ENCODE results near the gene EZR. TPM values are rescaled to one million over a fixed set of nuclear protein-coding genes. Genes with fewer than 3 reads are reported as not detected.
"Not testable (repeated sequence)": the region's sequence is repeated elsewhere in the genome, so short reads cannot be mapped to it uniquely, and the experiment has no call there.

EZR gene
- polyA plus RNA-seq, 4 donors, result 172 to 755 (median 479) TPM

DNA sequence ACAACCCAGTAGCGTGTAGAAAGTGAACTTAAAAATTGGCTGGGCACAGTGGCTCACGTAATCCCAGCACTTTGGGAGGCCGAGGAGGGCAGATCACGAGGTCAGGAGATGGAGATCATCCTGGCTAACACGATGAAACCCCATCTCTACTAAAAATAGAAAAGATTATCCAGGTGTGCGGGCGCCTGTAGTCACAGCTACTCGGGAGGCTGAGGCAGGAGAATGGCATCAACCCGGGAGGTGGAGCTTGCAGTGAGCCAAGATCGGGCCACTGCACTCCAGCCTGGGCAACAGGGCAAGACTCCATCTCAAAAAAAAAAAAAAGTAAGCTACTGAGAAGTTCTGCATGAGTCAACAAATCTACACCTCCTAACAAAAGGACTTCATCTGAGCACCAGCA is 26.7 kb downstream of the EZR start:
- H3K27me3 ChIP-seq (ENCODE audit: control insufficient read depth in 3 of 3, insufficient read depth in 3 of 3, low read length in 3 of 3); H3K4me3 ChIP-seq (ENCODE audit: low read depth in 1 of 3, low read length in 3 of 3); FAIRE-seq; H3K27ac ChIP-seq (ENCODE audit: low read depth in 1 of 3, low read length in 2 of 3); H3K9me3 ChIP-seq (ENCODE audit: control insufficient read depth in 2 of 2, insufficient read depth in 1 of 2, low read depth in 1 of 2, low read length in 1 of 2); DNase-seq: not testable (repeated sequence)
- peaks cover 16 to 56% (median 24%) of the 10 kb centered on the region in 3 donors for H3K4me1 ChIP-seq (ENCODE audit: control insufficient read depth in 3 of 3, insufficient read depth in 2 of 3, low read depth in 1 of 3, low read length in 2 of 3)
- 73 to 84% (median 82%) methylated on average over 9 to 10 of the region's 10 CpGs for WGBS, 3 donors
- H3K36me3 ChIP-seq (ENCODE audit: control insufficient read depth in 3 of 3, insufficient read depth in 2 of 3, low read depth in 1 of 3, low read length in 3 of 3), result peaks cover 0 to 55% (median 5%) of the 10 kb centered on the region in 3 donors

- no peak overlapping the region for H3K4me3 ChIP-seq (ENCODE audit: low read depth in 1 of 3, low read length in 3 of 3)
- peaks cover 0 to 57% (median 8%) of the 10 kb centered on the region in 3 donors for H3K36me3 ChIP-seq (ENCODE audit: control insufficient read depth in 3 of 3, insufficient read depth in 2 of 3, low read depth in 1 of 3, low read length in 3 of 3)
- H3K27ac ChIP-seq (ENCODE audit: low read depth in 1 of 3, low read length in 2 of 3), result no peak overlapping the region
- 70 to 75% (median 70%) methylated on average over 6 to 7 of the region's 7 CpGs for WGBS, 3 donors
- peaks cover 12 to 63% (median 22%) of the 10 kb centered on the region in 3 donors for H3K4me1 ChIP-seq (ENCODE audit: control insufficient read depth in 3 of 3, insufficient read depth in 2 of 3, low read depth in 1 of 3, low read length in 2 of 3)
- DNase-seq (no peak), FAIRE-seq (no peak)
- H3K9me3 ChIP-seq (ENCODE audit: control insufficient read depth in 2 of 2, insufficient read depth in 1 of 2, low read depth in 1 of 2, low read length in 1 of 2), result no peaks in the 10 kb centered on the region
- no peaks in the 10 kb centered on the region for H3K27me3 ChIP-seq (ENCODE audit: control insufficient read depth in 3 of 3, insufficient read depth in 3 of 3, low read length in 3 of 3)
These were observed 27.8 kb downstream of the EZR start for GRCh38 chr6:158791274-158791855.

DNA sequence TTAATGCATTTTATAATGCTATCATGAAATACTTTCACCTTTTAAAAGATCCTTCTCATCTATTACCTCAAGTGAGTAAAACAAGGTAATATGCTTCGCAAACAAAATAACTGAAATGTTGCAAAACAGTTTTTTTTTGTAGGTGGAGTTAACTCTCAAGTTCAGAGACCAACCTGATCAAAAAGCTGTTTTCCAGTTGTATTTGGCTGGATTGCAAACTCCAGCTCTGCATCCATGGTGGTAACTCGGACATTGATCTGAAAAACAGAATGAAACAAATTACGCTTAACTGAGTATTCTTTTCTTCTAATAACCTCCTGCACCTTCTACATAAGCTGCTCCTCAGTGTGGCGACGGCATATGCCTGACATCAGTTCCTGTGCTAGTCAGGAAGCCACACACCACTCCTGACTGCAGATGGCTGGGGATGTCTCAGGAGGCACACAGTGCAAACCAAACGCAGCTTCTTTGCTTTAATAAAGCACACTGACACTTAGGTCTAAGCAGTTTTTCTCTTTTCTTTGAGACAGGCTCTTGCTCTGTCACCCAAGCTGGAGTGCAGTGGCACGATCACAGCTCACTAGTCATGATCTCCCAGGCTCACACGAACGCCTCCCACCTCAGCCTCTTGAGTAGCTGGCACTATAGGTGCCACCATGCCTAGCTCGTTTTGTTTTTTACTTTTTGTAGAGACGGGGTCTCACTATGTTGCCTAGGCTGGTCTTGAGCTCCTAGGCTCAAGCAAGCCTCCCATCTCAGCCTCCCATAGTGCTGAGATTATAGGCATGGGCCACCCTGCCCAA is 29.9 kb downstream of the EZR start:
- DNase-seq, result peak in 1 of 2 donors; percentile 51
- Histone ChIP-seq H3K27ac (ENCODE audit: low read depth in 1 of 3, low read length in 2 of 3) (peak overlapping the region; percentile 29 to 53 (median 32)), H3K9me3 (ENCODE audit: control insufficient read depth in 2 of 2, insufficient read depth in 1 of 2, low read depth in 1 of 2, low read length in 1 of 2) (no peaks in the 10 kb centered on the region), H3K4me1 (ENCODE audit: control insufficient read depth in 3 of 3, insufficient read depth in 2 of 3, low read depth in 1 of 3, low read length in 2 of 3) (peaks cover 2 to 55% (median 13%) of the 10 kb centered on the region in 3 donors), H3K4me3 (ENCODE audit: low read depth in 1 of 3, low read length in 3 of 3) (no peak overlapping the region), H3K27me3 (ENCODE audit: control insufficient read depth in 3 of 3, insufficient read depth in 3 of 3, low read length in 3 of 3) (no peaks in the 10 kb centered on the region), H3K36me3 (ENCODE audit: control insufficient read depth in 3 of 3, insufficient read depth in 2 of 3, low read depth in 1 of 3, low read length in 3 of 3) (peaks cover 10 to 60% (median 24%) of the 10 kb centered on the region in 3 donors)
- no peak for FAIRE-seq
- WGBS, 3 donors, result 65 to 81% (median 66%) methylated on average over 11 of the region's 11 CpGs

DNA sequence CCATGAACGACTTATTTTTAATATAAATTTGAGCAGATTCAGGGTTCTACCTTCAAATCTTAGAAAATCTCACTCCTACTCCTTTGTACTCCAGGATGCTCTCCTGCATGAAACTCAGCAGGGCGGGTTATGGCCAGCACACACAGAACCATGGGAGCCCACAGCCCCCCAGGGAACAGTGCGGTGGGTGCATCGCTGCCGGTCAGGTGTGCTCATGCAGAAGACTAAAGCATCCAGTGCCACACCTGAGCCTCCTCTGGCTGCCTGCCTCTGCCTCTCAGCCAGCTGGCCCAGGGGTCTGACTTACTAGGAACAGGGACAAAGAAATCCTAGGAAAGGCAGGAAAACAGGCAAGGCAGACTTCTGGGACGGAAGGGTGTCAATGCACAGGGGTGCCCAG is 31.8 kb downstream of the EZR start:
- H3K9me3 ChIP-seq (ENCODE audit: control insufficient read depth in 2 of 2, insufficient read depth in 1 of 2, low read depth in 1 of 2, low read length in 1 of 2), result no peaks in the 10 kb centered on the region
- no peak overlapping the region for H3K4me3 ChIP-seq (ENCODE audit: low read depth in 1 of 3, low read length in 3 of 3)
- DNase-seq, result no peak
- H3K27ac ChIP-seq (ENCODE audit: low read depth in 1 of 3, low read length in 2 of 3), result peak overlapping the region; percentile 50 to 87 (median 78)
- no peak for FAIRE-seq
- no peaks in the 10 kb centered on the region for H3K27me3 ChIP-seq (ENCODE audit: control insufficient read depth in 3 of 3, insufficient read depth in 3 of 3, low read length in 3 of 3)
- peaks cover 2 to 66% (median 12%) of the 10 kb centered on the region in 3 donors for H3K4me1 ChIP-seq (ENCODE audit: control insufficient read depth in 3 of 3, insufficient read depth in 2 of 3, low read depth in 1 of 3, low read length in 2 of 3)
- 48 to 81% (median 50%) methylated on average over 6 of the region's 6 CpGs for WGBS, 3 donors
- peaks cover 23 to 71% (median 41%) of the 10 kb centered on the region in 3 donors for H3K36me3 ChIP-seq (ENCODE audit: control insufficient read depth in 3 of 3, insufficient read depth in 2 of 3, low read depth in 1 of 3, low read length in 3 of 3)

DNA sequence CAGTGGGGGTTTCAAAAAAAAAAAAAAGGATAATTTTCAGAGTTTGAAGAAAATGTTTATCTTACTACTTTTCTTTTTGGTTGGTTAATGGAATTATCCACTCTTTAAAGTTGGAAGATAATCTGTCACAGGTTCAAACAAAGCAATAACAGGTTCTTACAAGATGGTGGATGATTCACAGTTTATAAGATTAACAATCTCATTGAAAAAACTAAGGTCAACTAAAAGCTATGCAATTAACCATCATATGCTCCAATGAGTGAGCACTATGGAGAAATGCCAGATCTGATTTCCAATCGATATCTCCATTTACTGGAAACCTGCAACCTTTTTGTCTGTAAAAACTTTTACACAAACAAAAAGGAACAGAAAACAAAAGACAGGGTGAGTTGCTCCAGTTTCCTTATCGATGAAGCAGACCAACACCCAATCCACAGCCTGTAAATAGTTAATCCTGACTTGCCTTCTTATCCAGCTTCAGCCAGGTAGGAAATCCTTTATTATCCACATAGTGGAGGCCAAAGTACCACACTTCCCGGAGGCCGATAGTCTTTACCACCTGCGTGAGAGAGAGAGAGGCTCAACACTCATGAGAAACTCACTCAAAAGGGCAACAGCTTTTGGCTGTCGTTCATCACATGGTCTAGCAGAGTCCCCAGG is 32.4 kb downstream of the EZR start:
- no peaks in the 10 kb centered on the region for H3K27me3 ChIP-seq (ENCODE audit: control insufficient read depth in 3 of 3, insufficient read depth in 3 of 3, low read length in 3 of 3)
- WGBS, 3 donors, result 16 to 59% (median 33%) methylated on average over 6 of the region's 6 CpGs
- H3K4me3 ChIP-seq (ENCODE audit: low read depth in 1 of 3, low read length in 3 of 3), result no peak overlapping the region
- DNase-seq, result peak; percentile 87 to 93
- H3K36me3 ChIP-seq (ENCODE audit: control insufficient read depth in 3 of 3, insufficient read depth in 2 of 3, low read depth in 1 of 3, low read length in 3 of 3), result peaks cover 25 to 71% (median 47%) of the 10 kb centered on the region in 3 donors
- peaks cover under 1 to 72% (median 13%) of the 10 kb centered on the region in 3 donors for H3K4me1 ChIP-seq (ENCODE audit: control insufficient read depth in 3 of 3, insufficient read depth in 2 of 3, low read depth in 1 of 3, low read length in 2 of 3)
- H3K9me3 ChIP-seq (ENCODE audit: control insufficient read depth in 2 of 2, insufficient read depth in 1 of 2, low read depth in 1 of 2, low read length in 1 of 2), result no peaks in the 10 kb centered on the region
- H3K27ac ChIP-seq (ENCODE audit: low read depth in 1 of 3, low read length in 2 of 3), result peak overlapping the region; percentile 50 to 87 (median 78)
- no peak for FAIRE-seq

GRCh38 chr6:158785036-158785435 is 34.1 kb downstream of the EZR start:
- no peak overlapping the region for H3K27ac ChIP-seq (ENCODE audit: low read depth in 1 of 3, low read length in 2 of 3)
- no peaks in the 10 kb centered on the region for H3K9me3 ChIP-seq (ENCODE audit: control insufficient read depth in 2 of 2, insufficient read depth in 1 of 2, low read depth in 1 of 2, low read length in 1 of 2)
- no peak overlapping the region for H3K4me3 ChIP-seq (ENCODE audit: low read depth in 1 of 3, low read length in 3 of 3)
- H3K36me3 ChIP-seq (ENCODE audit: control insufficient read depth in 3 of 3, insufficient read depth in 2 of 3, low read depth in 1 of 3, low read length in 3 of 3), result peaks cover 25 to 79% (median 58%) of the 10 kb centered on the region in 3 donors
- DNase-seq (no peak), FAIRE-seq (no peak)
- H3K4me1 ChIP-seq (ENCODE audit: control insufficient read depth in 3 of 3, insufficient read depth in 2 of 3, low read depth in 1 of 3, low read length in 2 of 3), result peaks cover 0 to 78% (median 13%) of the 10 kb centered on the region in 3 donors
- WGBS, 3 donors, result 95 to 97% (median 96%) methylated on average over 12 of the region's 12 CpGs
- no peaks in the 10 kb centered on the region for H3K27me3 ChIP-seq (ENCODE audit: control insufficient read depth in 3 of 3, insufficient read depth in 3 of 3, low read length in 3 of 3)

GRCh38 chr6:158784505-158784904 is 34.7 kb downstream of the EZR start:
- 73 to 87% (median 84%) methylated on average over 6 of the region's 6 CpGs for WGBS, 3 donors
- Histone ChIP-seq H3K27me3 (ENCODE audit: control insufficient read depth in 3 of 3, insufficient read depth in 3 of 3, low read length in 3 of 3) (no peaks in the 10 kb centered on the region), H3K27ac (ENCODE audit: low read depth in 1 of 3, low read length in 2 of 3) (peak overlapping the region in 1 of 3 donors; percentile 24), H3K4me3 (ENCODE audit: low read depth in 1 of 3, low read length in 3 of 3) (no peak overlapping the region), H3K36me3 (ENCODE audit: control insufficient read depth in 3 of 3, insufficient read depth in 2 of 3, low read depth in 1 of 3, low read length in 3 of 3) (peaks cover 25 to 80% (median 58%) of the 10 kb centered on the region in 3 donors), H3K9me3 (ENCODE audit: control insufficient read depth in 2 of 2, insufficient read depth in 1 of 2, low read depth in 1 of 2, low read length in 1 of 2) (no peaks in the 10 kb centered on the region), H3K4me1 (ENCODE audit: control insufficient read depth in 3 of 3, insufficient read depth in 2 of 3, low read depth in 1 of 3, low read length in 2 of 3) (peaks cover 0 to 74% (median 10%) of the 10 kb centered on the region in 3 donors)
- FAIRE-seq, result no peak
- DNase-seq, result no peak

DNA sequence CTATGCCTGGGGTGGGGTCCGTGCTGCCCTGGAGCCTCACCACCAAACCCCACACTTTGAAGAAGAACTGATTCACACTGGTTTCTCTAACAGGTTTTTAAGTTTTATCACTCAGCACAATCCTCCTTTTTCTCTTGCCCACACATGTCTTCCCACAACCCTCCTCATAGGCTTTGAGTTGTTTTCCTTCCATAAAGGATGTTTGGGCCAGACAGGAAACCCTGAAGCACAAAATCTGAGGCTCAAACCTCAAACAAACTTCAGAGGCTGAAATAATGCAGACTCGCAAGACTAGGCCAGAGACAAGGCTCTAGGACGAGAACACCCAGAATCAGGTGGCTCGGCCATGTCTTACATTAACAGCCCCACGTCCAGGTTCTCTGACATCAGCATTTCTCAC is 35.3 kb downstream of the EZR start:
- 92 to 96% (median 92%) methylated on average over 5 of the region's 5 CpGs for WGBS, 3 donors
- Histone ChIP-seq H3K4me1 (ENCODE audit: control insufficient read depth in 3 of 3, insufficient read depth in 2 of 3, low read depth in 1 of 3, low read length in 2 of 3) (peaks cover 0 to 73% (median 9%) of the 10 kb centered on the region in 3 donors), H3K9me3 (ENCODE audit: control insufficient read depth in 2 of 2, insufficient read depth in 1 of 2, low read depth in 1 of 2, low read length in 1 of 2) (no peaks in the 10 kb centered on the region), H3K4me3 (ENCODE audit: low read depth in 1 of 3, low read length in 3 of 3) (no peak overlapping the region), H3K36me3 (ENCODE audit: control insufficient read depth in 3 of 3, insufficient read depth in 2 of 3, low read depth in 1 of 3, low read length in 3 of 3) (peaks cover 25 to 81% (median 62%) of the 10 kb centered on the region in 3 donors), H3K27ac (ENCODE audit: low read depth in 1 of 3, low read length in 2 of 3) (peak overlapping the region in 1 of 3 donors; percentile 24), H3K27me3 (ENCODE audit: control insufficient read depth in 3 of 3, insufficient read depth in 3 of 3, low read length in 3 of 3) (no peaks in the 10 kb centered on the region)
- FAIRE-seq (no peak), DNase-seq (no peak)
